Urinary bladder (tissue), 4 donors: ENCODE measurements around the gene GALK1. TPM values are rescaled to one million over a fixed set of nuclear protein-coding genes. Genes with fewer than 3 reads are reported as not detected.

Experiments used
- DNase-seq: peaks from one replicate; pipeline ENCODE4 v3.0.0-alpha.2; 2015; ENCODE audit errors: extremely low spot score
- H3K27ac ChIP-seq: one replicate; pipeline ENCODE4 v1.5.1; 2013; ENCODE audit warnings: low read depth, mild to moderate bottlenecking, moderate library complexity
- H3K36me3 ChIP-seq: one replicate; pipeline ENCODE4 v1.6.1; 2013; ENCODE audit warnings: mild to moderate bottlenecking, moderate library complexity; ENCODE audit not compliant: insufficient read depth
- H3K4me1 ChIP-seq: one replicate; pipeline ENCODE4 v1.6.1; 2013; ENCODE audit warnings: mild to moderate bottlenecking, moderate library complexity; ENCODE audit not compliant: insufficient read depth
- H3K4me3 ChIP-seq: one replicate; pipeline ENCODE4 v1.5.1; 2013; ENCODE audit warnings: low read depth, low read length
- WGBS: extraction: QIAGEN DNeasy Blood & Tissue Kit; methylation state at CpG from one replicate; pipeline ENCODE4 v1.1.7; 2013; 5-methylcytosine and 5-hydroxymethylcytosine counted together
- polyA plus RNA-seq: library from polyadenylated mRNA; stranded (reverse); fragments of 200-250 nt; gene quantifications from one replicate; pipeline ENCODE4 v1.2.3, GENCODE V29; 2013
- total RNA-seq: library from RNA; depleted of rRNA; stranded (reverse); fragments of >200 nt; gene quantifications from one replicate; pipeline ENCODE4 v1.2.3, GENCODE V29; 2014
- donor health status: healthy with polysubstance abuse.
- donor health status: healthy.

GALK1 gene
- total and polyA plus RNA-seq, 2 donors: 11.3 to 43.0 TPM

DNA sequence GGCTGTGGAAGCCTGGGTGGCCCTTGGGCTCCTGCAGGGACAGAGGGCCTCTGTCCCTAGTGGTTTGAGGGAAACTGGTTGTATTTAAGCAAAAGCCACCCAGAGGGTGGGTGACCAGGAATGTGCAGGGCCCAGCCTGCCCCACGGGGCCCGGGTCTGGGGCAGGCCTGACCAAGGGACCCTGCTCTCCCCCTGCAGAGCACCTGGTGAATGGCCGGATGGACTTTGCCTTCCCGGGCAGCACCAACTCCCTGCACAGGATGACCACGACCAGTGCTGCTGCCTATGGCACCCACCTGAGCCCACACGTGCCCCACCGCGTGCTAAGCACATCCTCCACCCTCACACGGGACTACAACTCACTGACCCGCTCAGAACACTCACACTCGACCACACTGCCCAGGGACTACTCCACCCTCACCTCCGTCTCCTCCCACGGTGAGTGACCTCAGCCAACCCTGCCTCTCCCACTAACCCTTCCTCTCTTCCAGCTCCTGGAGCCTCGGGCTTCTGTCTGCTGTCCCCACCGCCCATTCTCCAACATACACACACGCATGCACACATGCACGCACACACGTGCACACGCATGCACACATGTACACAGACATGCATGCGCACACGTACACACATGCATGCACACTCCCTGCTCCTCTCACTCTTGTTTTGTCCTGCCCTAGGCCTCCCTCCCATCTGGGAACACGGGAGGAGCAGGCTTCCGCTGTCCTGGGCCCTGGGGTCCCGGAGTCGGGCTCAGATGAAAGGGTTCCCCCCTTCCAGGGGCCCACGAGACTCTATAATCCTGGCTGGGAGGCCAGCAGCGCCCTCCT lies 10.4 kb downstream of the GALK1 start:
- no peak overlapping the region for H3K4me3 ChIP-seq
- WGBS: 68% methylated on average over 27 of the region's 27 CpGs
- no peak for DNase-seq

GRCh38 chr17:75753514-75754377 lies 11.2 kb downstream of the GALK1 start:
- WGBS: 15% methylated on average over 76 of the region's 76 CpGs
- no peak for DNase-seq
- Histone ChIP-seq H3K4me1 (no peaks in the 10 kb centered on the region), H3K27ac (no peak overlapping the region), H3K4me3 (peak overlapping the region; percentile 28), H3K36me3 (no peaks in the 10 kb centered on the region)

More for the DNA sequence above, 10.4 kb downstream of the GALK1 start:
- no peak overlapping the region for H3K27ac ChIP-seq
- H3K36me3 ChIP-seq: no peaks in the 10 kb centered on the region
- H3K4me1 ChIP-seq: no peaks in the 10 kb centered on the region

- DNase-seq: no peak
- WGBS: 68% methylated on average over 19 of the region's 19 CpGs
- no peaks in the 10 kb centered on the region for H3K4me1 ChIP-seq
- peak overlapping the region; percentile 28 for H3K4me3 ChIP-seq
- H3K36me3 ChIP-seq: no peaks in the 10 kb centered on the region
- no peak overlapping the region for H3K27ac ChIP-seq
Observed at GRCh38 chr17:75752802-75753513, 12.0 kb downstream of the GALK1 start.

- DNase-seq: no peak
- Histone ChIP-seq H3K36me3 (no peaks in the 10 kb centered on the region), H3K4me3 (no peak overlapping the region), H3K4me1 (no peaks in the 10 kb centered on the region), H3K27ac (no peak overlapping the region)
- 88% methylated on average over 10 of the region's 10 CpGs for WGBS
Observed at GRCh38 chr17:75752405-75752709, 12.6 kb downstream of the GALK1 start.

DNA sequence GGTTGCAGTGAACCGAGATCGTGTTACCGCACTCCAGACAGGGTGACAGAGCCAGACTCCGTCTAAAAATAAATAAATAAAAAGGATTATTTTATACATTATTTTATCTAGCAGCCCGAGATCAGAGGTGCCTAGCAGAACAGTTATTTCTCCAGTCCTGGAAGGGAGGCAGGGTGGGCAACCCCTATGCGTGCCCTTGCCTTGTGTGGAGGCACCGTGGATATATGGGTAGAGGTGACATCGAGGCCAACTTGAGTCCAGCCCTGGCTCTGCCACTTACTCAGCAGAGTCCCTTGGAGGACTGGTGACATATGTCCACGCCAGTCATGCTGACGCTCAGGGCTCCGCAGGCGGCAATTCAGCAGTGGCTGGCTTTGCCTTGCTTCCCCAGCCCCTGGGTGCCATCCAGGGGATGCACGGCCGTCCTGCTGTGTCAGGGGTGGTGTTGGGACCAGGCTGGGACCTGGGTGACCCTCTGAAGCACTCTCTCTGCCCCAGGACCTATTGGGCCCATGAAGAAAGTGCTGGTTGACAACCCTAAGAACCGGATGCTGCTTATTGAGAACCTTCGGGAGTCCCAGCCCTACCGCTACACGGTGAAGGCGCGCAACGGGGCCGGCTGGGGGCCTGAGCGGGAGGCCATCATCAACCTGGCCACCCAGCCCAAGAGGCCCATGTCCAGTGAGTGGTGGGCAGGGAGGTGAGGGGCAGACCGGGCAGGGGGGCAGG lies 13.2 kb downstream of the GALK1 start:
- Histone ChIP-seq H3K4me3 (no peak overlapping the region), H3K36me3 (no peaks in the 10 kb centered on the region), H3K4me1 (no peaks in the 10 kb centered on the region), H3K27ac (no peak overlapping the region)
- 84% methylated on average over 24 of the region's 24 CpGs for WGBS
- no peak for DNase-seq

DNA sequence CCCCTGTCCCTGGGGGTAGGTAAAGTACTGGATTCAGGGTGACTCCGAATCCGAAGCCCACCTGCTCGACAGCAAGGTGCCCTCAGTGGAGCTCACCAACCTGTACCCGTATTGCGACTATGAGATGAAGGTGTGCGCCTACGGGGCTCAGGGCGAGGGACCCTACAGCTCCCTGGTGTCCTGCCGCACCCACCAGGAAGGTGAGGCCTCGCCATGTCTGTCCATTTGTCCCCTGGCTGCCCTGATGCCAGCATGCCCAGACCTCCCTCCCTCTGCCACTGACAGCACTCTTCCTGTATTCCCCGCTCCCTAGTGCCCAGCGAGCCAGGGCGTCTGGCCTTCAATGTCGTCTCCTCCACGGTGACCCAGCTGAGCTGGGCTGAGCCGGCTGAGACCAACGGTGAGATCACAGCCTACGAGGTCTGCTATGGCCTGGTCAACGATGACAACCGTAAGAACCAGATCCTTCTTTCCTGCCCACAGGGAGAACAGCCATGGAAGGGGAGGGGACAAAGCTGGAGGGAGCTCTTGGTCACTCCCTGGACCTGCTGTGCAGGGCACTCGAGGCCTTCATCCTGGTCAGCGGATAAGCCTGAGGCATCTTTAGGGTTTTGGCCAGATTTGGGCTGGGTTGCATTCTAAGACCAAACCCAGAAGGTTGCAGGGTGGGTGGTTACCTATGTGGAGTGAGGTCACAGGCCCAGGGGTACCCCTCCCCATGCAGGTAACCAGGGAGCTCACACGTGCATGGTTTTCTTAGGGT lies 14.2 kb downstream of the GALK1 start:
- Histone ChIP-seq H3K36me3 (no peaks in the 10 kb centered on the region), H3K4me1 (no peaks in the 10 kb centered on the region), H3K4me3 (no peak overlapping the region), H3K27ac (no peak overlapping the region)
- DNase-seq: no peak
- WGBS: 86% methylated on average over 23 of the region's 23 CpGs

DNA sequence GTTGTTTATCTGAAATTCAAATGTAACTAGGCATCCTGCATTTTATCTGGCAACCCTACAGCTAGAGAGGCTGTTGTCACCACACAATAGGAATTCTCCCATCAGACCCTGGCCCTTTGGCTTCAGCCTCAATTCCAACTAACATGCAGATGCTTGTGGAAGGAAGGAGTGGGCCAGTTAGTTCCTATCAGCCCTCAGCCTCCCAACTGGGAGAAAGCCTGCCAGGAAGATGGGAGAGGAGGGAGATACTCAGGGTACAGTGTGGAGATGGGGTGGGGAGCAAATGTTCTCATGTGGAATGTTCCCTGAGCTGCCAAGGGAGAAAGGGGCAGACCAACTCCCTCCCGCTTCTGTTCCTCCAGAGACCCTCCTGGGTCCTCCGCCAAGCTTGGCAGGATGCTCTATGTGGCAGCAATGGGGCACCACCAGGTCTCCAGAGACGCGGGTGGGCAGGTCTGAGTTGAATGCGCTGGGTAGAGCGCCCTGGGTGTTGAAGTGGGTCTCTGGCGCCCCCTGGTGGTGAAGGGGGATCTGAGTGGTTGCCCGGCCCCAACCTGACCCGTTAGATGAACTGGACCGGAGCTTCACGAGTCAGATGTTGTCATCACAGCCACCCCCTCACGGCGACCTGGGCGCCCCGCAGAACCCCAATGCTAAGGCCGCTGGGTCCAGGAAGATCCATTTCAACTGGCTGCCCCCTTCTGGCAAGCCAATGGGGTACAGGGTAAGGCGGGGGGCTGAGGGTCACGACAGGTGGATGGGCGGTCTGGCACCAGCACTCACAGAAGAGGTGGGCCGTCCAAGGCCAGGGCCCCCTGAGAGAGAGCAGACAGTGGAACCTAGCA lies 15.2 kb downstream of the GALK1 start:
- Histone ChIP-seq H3K4me3 (no peak overlapping the region), H3K36me3 (no peaks in the 10 kb centered on the region), H3K4me1 (no peaks in the 10 kb centered on the region), H3K27ac (no peak overlapping the region)
- WGBS: 16% methylated on average over 20 of the region's 20 CpGs
- no peak for DNase-seq

GRCh38 chr17:75748706-75749105 lies 16.3 kb downstream of the GALK1 start:
- Histone ChIP-seq H3K27ac (no peak overlapping the region), H3K36me3 (no peaks in the 10 kb centered on the region), H3K4me1 (no peaks in the 10 kb centered on the region), H3K4me3 (no peak overlapping the region)
- no peak for DNase-seq
- 83% methylated on average over 9 of the region's 9 CpGs for WGBS

- 92% methylated on average over 25 of the region's 25 CpGs for WGBS
- no peak overlapping the region for H3K4me3 ChIP-seq
- DNase-seq: no peak
- H3K4me1 ChIP-seq: no peaks in the 10 kb centered on the region
- H3K27ac ChIP-seq: no peak overlapping the region
- H3K36me3 ChIP-seq: no peaks in the 10 kb centered on the region
Observed at GRCh38 chr17:75743625-75744206, 21.3 kb downstream of the GALK1 start.

GRCh38 chr17:75742337-75742736 lies 22.7 kb downstream of the GALK1 start:
- WGBS: 84% methylated on average over 25 of the region's 25 CpGs

GRCh38 chr17:75740631-75741077 lies 24.3 kb downstream of the GALK1 start:
- no peaks in the 10 kb centered on the region for H3K36me3 ChIP-seq
- no peak overlapping the region for H3K4me3 ChIP-seq
- WGBS: 75% methylated on average over 17 of the region's 17 CpGs
- no peak overlapping the region for H3K27ac ChIP-seq
- no peak for DNase-seq
- H3K4me1 ChIP-seq: no peaks in the 10 kb centered on the region

More at GRCh38 chr17:75742337-75742736, 22.7 kb downstream of the GALK1 start:
- DNase-seq: no peak
- Histone ChIP-seq H3K4me1 (no peaks in the 10 kb centered on the region), H3K27ac (no peak overlapping the region), H3K36me3 (no peaks in the 10 kb centered on the region), H3K4me3 (no peak overlapping the region)
